Measurements from ENCODE around the gene TPRKB. TPM values are rescaled to one million over a fixed set of nuclear protein-coding genes. Genes with fewer than 3 reads are reported as not detected.

Gene TPRKB
- total and polyA plus RNA-seq, 9 of the 15 experiments (the other 6 are each of a cell fraction or from before 2014, with no cell fraction given) = 55.6 to 250 (median 112) TPM

DNA sequence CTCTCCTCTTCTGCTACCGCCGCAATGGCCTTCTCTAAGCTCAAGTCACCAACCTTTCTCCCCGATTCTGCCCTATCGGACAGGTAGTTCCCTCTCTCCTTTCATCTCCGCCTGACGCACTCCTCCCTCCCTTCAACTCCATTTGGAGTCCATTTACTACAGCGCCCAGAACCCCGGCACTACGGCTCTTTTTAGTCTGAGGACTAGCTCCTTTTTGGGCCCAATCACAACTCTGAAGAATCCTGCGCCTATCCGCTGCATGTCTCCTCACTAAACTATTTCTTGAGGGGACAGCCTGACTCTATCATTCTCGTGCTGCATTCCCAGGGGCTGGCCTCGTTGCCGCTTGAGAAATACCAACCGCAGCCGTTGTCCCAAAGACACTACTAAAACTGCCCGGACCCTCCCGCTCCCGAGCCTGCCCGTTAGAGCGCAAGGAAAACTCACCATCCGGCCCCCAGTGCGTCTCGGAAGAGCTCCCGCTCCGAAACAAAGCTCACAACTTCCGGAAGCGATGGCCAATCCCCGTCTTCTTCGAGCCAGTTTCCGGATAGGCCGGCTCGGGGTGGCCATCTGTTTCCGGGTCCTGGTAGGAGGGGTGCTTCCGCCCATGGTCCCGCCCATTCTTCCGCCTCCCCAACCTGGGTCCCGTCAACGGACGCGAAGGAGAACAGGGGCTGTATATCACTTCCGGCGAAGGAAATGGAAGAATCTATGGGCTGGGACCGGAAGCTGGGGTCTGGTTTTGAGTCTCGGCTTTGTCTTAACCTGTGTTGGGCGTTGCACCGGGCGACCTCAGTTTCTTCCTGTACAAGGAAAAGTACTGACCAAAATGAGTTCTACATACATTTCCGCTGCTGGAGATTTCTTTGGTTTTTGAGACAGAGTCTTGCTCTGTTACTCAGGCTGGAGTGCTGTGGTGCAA is at the start of gene TPRKB (continued):
- TF ChIP-seq KDM1A (IDR thresholded peaks at IDR 0.05) (no peak), RFX1 (IDR thresholded peaks at IDR 0.05) (no peak; the same call in 1 of the 2 replicates), FOXA1 (IDR thresholded peaks at IDR 0.05; ENCODE audit: borderline replicate concordance) (no peak), RBM15 (IDR thresholded peaks at IDR 0.05; ENCODE audit: insufficient read depth, low read length) (no peak), YBX1 (IDR thresholded peaks at IDR 0.05) (no peak), TCF7 (IDR thresholded peaks at IDR 0.05; ENCODE audit: borderline replicate concordance) (0 out of 2 replicates have a peak, but pooled peaks have one; percentile 17), HLTF (IDR thresholded peaks at IDR 0.05) (no peak), ZFP36 (IDR thresholded peaks at IDR 0.05; ENCODE audit: low read depth, low read length, partially characterized antibody) (no peak), JUND (IDR thresholded peaks at IDR 0.05; ENCODE audit: borderline replicate concordance, low read depth, low read length) (peak; percentile 62), JUND (tag; IDR thresholded peaks at IDR 0.05; ENCODE audit: borderline replicate concordance, low read depth, low read length) (peak; percentile 64; the same call in 1 of the 3 replicates), NCOA2 (IDR thresholded peaks at IDR 0.05; ENCODE audit: partially characterized antibody in 2 of 2) (no peak), GTF2E2 (tag; IDR thresholded peaks at IDR 0.05) (no peak), EHMT2 (IDR thresholded peaks at IDR 0.05) (peak; percentile 99), EP300 (IDR thresholded peaks at IDR 0.05; ENCODE audit: low read length) (0 out of 2 replicates have a peak, but pooled peaks have one; percentile 25)
- TF ChIP-seq, protein P1, sequence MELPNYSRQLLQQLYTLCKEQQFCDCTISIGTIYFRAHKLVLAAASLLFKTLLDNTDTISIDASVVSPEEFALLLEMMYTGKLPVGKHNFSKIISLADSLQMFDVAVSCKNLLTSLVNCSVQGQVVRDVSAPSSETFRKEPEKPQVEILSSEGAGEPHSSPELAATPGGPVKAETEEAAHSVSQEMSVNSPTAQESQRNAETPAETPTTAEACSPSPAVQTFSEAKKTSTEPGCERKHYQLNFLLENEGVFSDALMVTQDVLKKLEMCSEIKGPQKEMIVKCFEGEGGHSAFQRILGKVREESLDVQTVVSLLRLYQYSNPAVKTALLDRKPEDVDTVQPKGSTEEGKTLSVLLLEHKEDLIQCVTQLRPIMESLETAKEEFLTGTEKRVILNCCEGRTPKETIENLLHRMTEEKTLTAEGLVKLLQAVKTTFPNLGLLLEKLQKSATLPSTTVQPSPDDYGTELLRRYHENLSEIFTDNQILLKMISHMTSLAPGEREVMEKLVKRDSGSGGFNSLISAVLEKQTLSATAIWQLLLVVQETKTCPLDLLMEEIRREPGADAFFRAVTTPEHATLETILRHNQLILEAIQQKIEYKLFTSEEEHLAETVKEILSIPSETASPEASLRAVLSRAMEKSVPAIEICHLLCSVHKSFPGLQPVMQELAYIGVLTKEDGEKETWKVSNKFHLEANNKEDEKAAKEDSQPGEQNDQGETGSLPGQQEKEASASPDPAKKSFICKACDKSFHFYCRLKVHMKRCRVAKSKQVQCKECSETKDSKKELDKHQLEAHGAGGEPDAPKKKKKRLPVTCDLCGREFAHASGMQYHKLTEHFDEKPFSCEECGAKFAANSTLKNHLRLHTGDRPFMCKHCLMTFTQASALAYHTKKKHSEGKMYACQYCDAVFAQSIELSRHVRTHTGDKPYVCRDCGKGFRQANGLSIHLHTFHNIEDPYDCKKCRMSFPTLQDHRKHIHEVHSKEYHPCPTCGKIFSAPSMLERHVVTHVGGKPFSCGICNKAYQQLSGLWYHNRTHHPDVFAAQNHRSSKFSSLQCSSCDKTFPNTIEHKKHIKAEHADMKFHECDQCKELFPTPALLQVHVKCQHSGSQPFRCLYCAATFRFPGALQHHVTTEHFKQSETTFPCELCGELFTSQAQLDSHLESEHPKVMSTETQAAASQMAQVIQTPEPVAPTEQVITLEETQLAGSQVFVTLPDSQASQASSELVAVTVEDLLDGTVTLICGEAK (IDR thresholded peaks at IDR 0.05) = peak; percentile 99
- TF ChIP-seq, protein P1 (CRISPR knock-in tag; IDR thresholded peaks at IDR 0.05) = no peak
- TF ChIP-seq, protein P2, sequence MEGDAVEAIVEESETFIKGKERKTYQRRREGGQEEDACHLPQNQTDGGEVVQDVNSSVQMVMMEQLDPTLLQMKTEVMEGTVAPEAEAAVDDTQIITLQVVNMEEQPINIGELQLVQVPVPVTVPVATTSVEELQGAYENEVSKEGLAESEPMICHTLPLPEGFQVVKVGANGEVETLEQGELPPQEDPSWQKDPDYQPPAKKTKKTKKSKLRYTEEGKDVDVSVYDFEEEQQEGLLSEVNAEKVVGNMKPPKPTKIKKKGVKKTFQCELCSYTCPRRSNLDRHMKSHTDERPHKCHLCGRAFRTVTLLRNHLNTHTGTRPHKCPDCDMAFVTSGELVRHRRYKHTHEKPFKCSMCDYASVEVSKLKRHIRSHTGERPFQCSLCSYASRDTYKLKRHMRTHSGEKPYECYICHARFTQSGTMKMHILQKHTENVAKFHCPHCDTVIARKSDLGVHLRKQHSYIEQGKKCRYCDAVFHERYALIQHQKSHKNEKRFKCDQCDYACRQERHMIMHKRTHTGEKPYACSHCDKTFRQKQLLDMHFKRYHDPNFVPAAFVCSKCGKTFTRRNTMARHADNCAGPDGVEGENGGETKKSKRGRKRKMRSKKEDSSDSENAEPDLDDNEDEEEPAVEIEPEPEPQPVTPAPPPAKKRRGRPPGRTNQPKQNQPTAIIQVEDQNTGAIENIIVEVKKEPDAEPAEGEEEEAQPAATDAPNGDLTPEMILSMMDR (IDR thresholded peaks at IDR 0.05 in 2 of 3, conservative IDR thresholded peaks at IDR 0.05 in 1 of 3; ENCODE audit: insufficient read depth in 2 of 3, low read depth in 1 of 3, low read length in 3 of 3) = no peak

Data from K562 (cell line).